HG03159 (cell line): ENCODE measurements around the gene PNMA6F.
A peak's percentile ranks its signal among the peaks of the same experiment; 100 is the strongest.
"Not testable (repeated sequence)": the region's sequence is repeated elsewhere in the genome, so short reads cannot be mapped to it uniquely, and the experiment has no call there.

Experiments
- ATAC-seq: cut with Tn5 transposase; IDR thresholded peaks from one replicate; pipeline ENCODE4 v1.9.1; 2021; ENCODE audit warnings: mild to moderate bottlenecking, moderate library complexity; ENCODE audit not compliant: unreplicated experiment

PNMA6F gene

GRCh38 chrX:153336121-153336894, 14.7 kb upstream of the PNMA6F start:
- ATAC-seq, result peak; percentile 39

DNA sequence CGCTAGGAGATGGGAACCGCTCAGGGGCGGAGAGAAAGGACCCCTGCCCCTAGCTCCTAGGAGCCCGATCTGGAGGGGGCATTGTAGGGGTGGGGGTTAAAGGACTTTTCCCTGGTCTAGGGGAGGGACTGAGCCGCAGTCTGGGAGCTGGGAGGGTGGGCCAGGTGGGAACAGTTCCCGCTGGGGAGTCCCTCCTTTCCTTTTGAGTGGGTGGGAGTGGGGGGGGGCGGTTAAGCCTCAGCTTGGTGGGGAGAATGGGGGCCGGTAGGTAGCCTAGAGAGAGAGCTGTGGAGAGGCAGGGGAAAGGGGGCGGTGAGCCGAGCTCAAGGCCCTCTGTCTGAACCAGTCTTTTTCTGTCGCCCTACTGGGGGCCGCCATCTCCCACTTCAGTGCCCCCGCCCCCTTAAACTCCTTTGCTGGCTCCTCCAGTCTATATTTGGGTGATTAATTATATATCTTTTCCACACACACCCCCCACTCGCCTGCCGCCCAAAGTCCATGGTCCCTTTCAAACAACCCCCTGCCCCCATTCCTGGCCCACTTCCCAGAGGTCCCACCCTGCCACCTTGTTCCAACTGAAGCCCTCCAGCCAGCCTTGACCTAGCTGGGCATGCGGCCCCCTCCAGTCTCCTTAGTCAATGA, 13.2 kb upstream of the PNMA6F start:
- ATAC-seq, result no peak

DNA sequence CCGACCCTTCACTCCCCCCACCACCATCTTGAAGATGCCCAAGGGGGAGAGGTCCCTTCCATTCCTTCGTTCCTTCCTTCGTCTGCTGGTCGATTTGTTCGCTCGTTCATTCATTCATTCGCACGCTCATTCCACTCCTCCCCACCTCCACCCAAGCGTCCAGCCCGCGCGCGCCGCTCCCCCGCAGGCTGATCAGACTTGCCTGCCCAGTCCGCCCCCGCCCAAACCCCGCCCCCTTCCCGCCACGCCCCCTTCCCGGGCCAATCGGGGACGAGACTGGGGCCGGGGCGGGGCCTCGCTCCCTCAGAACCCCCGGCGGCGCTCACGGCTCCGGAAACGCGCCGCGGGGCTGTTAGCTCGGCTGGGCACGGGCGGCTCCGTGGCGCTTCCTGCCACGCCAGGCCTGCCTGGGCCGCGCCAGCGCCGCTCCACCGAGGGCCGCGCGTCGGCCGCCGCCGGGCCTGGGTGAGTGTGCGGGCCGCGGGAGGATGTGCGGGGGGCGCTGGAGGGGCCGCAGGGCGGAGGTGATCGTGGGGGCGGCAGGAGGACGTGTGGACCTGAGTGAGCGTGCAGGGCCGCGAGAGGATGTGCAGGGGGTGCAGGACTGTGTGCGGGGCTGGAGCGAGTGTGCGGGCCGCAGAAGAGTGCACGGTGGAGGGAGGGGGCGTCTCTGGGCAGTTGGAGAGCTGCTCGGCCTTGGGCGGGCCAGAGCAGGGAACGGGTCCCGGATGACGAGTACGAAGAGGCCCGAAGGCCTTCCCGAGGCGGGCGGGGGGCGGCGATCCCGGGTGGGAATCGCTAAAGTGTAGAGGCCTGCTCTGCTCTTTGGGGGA, 12.5 kb upstream of the PNMA6F start, which contains the start of gene ZNF275:
ZNF275 (plus strand) TSS at position 333 of the 833 bp plus-strand sequence. CDS start 2,527 bp downstream, outside the sequence.
- peak; percentile 88 for ATAC-seq

DNA sequence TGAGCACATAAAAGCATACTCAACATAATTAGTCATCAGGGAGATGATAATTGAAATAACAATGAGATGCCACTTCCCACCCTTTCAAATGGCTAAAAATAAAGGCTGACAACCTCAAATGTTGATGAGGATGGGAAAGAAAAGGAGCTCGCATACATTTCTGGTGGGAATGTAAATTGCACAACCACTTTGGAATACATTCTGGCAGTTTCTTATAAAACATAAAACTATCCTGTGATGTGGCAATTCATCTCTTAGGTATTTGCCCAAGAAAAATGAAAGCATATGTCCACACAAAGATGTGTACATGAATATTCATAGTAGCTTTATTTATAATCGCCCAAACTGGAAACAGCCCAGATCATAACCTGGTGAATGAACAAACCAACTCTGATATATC, 11.7 kb upstream of the PNMA6F start:
- no peak for ATAC-seq

DNA sequence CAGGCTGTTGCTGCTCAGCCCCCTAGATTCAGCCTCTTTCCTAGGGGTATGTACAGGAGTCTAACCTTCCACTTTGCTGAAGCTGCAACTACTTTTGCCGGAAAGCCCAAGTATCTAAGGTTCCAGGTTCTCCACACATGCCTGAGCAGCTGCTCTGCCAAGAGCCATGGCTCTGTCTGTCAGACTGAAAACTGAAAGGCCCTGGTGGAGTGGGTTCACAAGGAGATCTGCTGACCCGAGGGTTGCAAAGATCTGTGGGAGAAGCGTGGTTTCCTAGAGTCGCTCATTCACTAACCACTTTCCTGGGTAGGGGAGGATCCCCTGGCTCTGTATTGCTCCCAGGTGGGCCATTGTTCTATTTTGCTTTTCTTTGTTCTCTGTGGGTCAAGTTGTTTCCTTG, 6.0 kb upstream of the PNMA6F start:
- ATAC-seq, result no peak

DNA sequence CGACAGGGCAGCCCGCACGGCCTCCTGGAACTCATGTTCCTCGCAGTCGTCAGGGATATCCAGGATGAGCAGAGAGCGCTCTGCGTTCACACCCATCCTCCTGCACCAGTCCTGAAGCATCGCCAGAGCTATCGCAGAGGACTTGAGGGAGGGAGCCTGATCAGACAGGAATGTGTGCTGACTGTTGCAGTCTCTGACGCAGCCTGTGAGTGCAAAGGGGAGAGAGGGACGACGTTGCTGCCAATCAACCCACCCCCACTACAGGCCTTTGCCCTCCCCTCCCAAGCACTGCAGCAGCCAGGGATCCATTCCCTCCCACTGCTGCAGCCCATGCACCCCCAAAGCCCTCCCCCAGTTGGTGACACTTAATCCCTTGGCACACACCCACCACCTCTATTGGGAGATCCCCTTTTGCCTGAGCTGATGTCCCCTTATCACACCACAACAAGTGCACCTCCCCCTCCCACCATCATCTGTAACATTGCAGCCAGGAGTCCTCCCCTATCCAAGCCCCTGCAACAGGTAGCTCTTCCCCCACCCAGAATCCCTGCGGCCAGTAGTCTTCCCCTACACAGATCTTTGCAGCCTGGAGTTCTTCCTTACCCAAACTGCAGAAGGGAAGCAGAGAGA, 897 bp downstream of the PNMA6F start:
- ATAC-seq, result no peak

GRCh38 chrX:153320047-153320443, 1.5 kb downstream of the PNMA6F start:
- ATAC-seq, result not testable (repeated sequence)

- no peak for ATAC-seq
Measured at GRCh38 chrX:153319295-153320046, 2.1 kb downstream of the PNMA6F start.

GRCh38 chrX:153318811-153319210, 2.8 kb downstream of the PNMA6F start:
- no peak for ATAC-seq

GRCh38 chrX:153317996-153318722, 3.4 kb downstream of the PNMA6F start:
- ATAC-seq, result no peak

- no peak for ATAC-seq
Measured at GRCh38 chrX:153317306-153317705, 4.3 kb downstream of the PNMA6F start.

GRCh38 chrX:153312842-153313241, 8.7 kb downstream of the PNMA6F start:
- no peak for ATAC-seq

- ATAC-seq, result no peak
Measured at GRCh38 chrX:153312041-153312440, 9.5 kb downstream of the PNMA6F start.

DNA sequence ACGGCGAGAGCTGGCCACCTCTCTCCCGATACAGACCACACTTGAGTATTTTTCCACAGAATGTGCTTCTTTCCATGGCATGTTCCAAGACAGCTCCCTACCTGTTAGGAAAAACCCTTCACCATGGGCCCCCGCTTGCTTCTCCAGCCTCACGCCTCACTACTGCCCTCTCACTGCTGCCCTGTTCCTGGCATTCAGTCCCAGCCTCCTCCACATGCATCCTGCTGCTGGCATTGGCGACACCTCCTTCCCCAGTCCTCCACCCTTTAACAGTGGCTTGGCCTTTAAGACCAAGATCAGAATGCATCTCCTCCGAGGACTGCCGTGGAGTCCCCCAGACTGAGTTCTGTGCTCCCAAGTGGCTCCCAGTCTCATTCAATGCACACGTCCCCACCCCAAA, 10.7 kb downstream of the PNMA6F start:
- ATAC-seq, result no peak

DNA sequence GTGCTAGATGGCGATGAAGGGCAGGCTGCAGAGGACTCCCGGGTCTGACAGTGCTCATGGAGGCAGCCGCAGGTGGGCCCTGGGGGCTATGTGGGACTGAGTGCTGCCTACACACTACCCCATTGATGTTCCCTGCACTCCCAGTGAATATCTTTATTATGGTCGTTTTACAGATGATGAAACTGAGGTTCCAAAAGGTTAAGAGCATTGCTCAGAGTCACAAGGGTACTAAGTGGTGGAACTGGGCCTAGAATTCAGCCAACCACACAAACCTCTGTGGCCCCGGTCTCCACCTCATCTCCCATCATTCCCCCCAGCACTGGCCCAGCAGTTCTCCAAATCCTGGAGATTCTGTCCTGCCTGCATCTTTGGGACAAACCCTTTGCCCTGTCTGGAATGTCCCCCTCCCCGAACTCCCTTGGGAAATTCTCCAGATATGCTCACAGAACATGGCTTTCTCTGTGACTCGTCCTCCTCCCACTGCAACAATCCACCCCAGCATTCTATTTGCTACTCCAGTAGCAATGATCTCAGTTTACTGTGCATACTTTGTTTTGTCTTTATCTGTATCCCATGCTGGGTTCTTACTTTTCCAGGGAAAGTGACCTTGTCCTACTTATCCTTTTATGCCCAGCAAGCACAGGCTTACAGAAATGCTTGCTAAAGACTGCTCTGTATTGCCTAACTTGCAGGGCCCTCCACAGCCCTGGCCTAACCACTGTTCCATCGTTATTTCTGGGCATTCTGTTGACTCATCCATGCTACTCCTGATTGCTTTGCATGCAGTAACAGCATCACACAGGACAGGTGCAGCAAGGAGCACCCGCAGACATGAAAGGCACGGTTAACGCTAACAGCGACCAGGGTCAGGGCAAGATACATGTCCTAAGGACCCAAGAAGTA, 14.0 kb downstream of the PNMA6F start:
- ATAC-seq, result no peak

DNA sequence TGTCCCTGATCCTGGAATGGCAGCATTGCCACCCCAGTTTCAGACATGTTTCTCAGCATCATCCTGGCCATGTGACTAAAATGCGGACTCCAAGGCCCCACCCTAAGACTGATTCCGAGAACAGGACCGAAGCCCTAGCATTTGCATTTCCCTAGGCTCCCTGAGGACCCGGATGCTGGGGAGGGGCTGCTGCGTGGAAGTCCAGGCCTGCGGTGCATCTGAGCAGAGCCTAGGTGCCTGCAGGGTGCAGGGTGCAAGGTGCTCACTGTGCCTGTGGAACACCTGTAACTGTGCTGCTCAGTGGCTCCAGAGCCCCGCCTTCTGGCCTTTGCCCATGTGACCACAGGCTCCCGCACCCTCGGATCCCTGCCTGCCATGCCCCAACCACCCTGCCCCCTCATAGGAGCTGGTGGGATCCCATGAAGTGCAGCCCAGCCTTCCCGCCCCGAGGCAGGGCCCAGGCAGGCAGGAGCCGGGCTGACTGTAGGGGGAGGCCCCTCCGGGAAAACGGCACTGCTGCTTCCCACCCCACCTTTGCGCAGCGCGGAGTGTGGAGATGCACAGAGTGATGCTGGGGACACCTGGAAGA, 14.9 kb downstream of the PNMA6F start:
- no peak for ATAC-seq

DNA sequence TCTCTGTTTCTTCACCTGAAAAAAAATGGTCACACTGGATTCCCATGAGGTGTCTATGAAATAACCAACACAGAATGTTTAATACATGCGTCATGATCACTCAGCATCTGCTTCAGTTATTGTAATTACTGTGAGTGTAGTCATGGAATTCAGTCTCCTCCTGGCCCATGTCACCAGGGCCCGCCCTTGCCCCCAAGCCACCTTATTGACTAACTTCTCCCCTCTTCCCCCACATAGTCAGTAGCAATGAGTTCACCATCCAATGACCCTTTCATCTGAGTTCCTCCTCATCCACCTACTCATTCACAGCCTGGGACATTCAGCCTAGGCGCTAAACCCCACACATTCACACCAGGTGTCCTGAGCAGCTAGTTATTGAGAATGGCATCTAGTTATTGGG, 15.6 kb downstream of the PNMA6F start:
- no peak for ATAC-seq

DNA sequence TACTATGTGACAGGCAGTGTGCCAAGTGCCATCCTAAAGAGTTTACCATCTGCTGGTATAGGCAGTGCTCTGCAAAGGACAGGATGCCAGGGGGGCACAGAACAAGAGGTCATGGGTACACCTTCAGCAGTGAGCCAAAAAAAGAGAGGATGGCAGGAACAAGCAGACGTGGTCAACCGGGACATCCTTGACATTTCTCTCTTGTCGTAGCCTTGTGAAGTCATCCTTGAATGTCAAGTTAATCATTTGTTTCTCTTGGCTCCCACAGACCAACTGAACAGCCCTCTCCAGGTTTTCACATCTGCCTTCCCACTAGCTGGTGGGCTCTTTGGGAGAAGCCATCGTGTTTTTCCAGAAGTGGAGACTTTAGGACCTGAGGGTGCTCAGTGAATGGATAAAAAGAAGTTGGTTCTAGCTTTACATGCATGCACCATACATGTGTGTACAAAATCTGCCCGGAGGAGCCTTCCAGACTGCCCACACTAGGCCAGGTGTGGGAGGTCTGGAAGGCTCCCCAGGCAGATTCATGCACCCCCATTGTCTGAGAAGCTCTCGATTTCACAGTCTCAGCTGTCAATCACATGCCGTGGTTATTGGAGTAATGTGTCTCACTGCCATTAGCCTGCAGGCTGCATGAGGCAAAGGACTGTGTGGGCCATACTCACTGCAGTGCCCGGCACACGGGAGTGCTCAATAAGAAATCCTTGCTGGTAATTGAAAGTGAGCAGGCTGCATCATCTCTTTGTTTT, 16.4 kb downstream of the PNMA6F start:
- ATAC-seq, result no peak
